Naive thymus-derived CD4-positive, alpha-beta T cell (primary cell): ENCODE data around the gene VAV2. TPM values are rescaled to one million over a fixed set of nuclear protein-coding genes. Genes with fewer than 3 reads are reported as not detected.

Experiments used
- ATAC-seq: fragments of 150-1000 bp; cut with Tn5 transposase; 2 replicates; pipeline ENCODE4 v1.10.0; 2021; ENCODE audit warnings: mild to moderate bottlenecking, moderate library complexity
- CTCF ChIA-PET: fragments of 350-600 bp; sonication (Branson Sonifier 250); formaldehyde crosslinking; loops from one replicate; lab custom pipeline; 2021; ENCODE audit warnings: antibody characterized with exemption; lab: Charles Lee
- POLR2A ChIA-PET: fragments of 350-600 bp; sonication (Branson Sonifier 250); formaldehyde crosslinking; loops from one replicate; lab custom pipeline; 2021; ENCODE audit warnings: antibody characterized with exemption, inconsistent platforms; lab: Charles Lee
- DNase-seq, 9 donors: peaks; one replicate each; pipeline versions ENCODE4 v3.0.0 to v3.0.0-alpha.2; 2020 to 2022; ENCODE audit warnings: mixed read lengths in 1 of 9
- H3K27ac ChIP-seq: one replicate; pipeline ENCODE4 v1.7.0; 2013; ENCODE audit warnings: mild to moderate bottlenecking, low read depth, low read length, moderate library complexity
- H3K27me3 ChIP-seq, 2 donors: one replicate each; pipeline ENCODE4 v1.7.0; 2013; ENCODE audit warnings: low read length in 2 of 2, mild to moderate bottlenecking in 2 of 2, moderate library complexity in 2 of 2; ENCODE audit not compliant: control insufficient read depth in 2 of 2, insufficient read depth in 2 of 2
- H3K36me3 ChIP-seq, 3 experiments: 1 replicate in 2 of 3; 2 replicates in 1 of 3; pipeline ENCODE4 v1.7.0; 2013; ENCODE audit warnings: low read length in 3 of 3, mild to moderate bottlenecking in 3 of 3, moderate library complexity in 1 of 3; ENCODE audit not compliant: insufficient read depth in 3 of 3, control insufficient read depth in 2 of 3
- H3K4me1 ChIP-seq, 2 donors: one replicate each; pipeline ENCODE4 v1.7.0; 2013; ENCODE audit warnings: low read length in 2 of 2, mild to moderate bottlenecking in 2 of 2, moderate library complexity in 1 of 2; ENCODE audit not compliant: control insufficient read depth in 2 of 2, insufficient read depth in 2 of 2
- H3K4me3 ChIP-seq: 2 replicates; pipeline ENCODE4 v1.7.0; 2013; ENCODE audit warnings: mild to moderate bottlenecking, low read length
- H3K9me3 ChIP-seq, 3 experiments: 1 replicate in 2 of 3; 2 replicates in 1 of 3; pipeline ENCODE4 v1.7.0; 2013; ENCODE audit warnings: low read length in 3 of 3; ENCODE audit not compliant: control insufficient read depth in 2 of 3
- H3K27ac Mint-ChIP-seq, 9 donors: one replicate each; pipeline ENCODE4 v1.8.0; 2020 to 2022; ENCODE audit warnings: mixed read lengths in 9 of 9, mild to moderate bottlenecking in 8 of 9, moderate library complexity in 5 of 9, inconsistent platforms in 2 of 9
- H3K27me3 Mint-ChIP-seq, 5 donors: one replicate each; pipeline ENCODE4 v1.8.0; 2021 to 2022; ENCODE audit warnings: mixed read lengths in 5 of 5, mild to moderate bottlenecking in 1 of 5
- H3K36me3 Mint-ChIP-seq, 5 donors: one replicate each; pipeline ENCODE4 v1.8.0; 2020 to 2022; ENCODE audit warnings: mixed read lengths in 5 of 5, mild to moderate bottlenecking in 3 of 5, inconsistent platforms in 1 of 5
- H3K4me1 Mint-ChIP-seq, 7 donors: one replicate each; pipeline ENCODE4 v1.8.0; 2020 to 2022; ENCODE audit warnings: mixed read lengths in 7 of 7, mild to moderate bottlenecking in 3 of 7, inconsistent platforms in 1 of 7
- H3K4me3 Mint-ChIP-seq, 10 donors: one replicate each; pipeline ENCODE4 v1.8.0; 2020 to 2022; ENCODE audit warnings: mild to moderate bottlenecking in 10 of 10, mixed read lengths in 10 of 10, moderate library complexity in 6 of 10, inconsistent platforms in 2 of 10
- H3K9me3 Mint-ChIP-seq, 11 donors: one replicate each; pipeline ENCODE4 v1.8.0; 2020 to 2022; ENCODE audit warnings: mixed read lengths in 11 of 11, mild to moderate bottlenecking in 4 of 11, inconsistent platforms in 1 of 11, moderate library complexity in 1 of 11
- intact Hi-C, 2 donors: fragments of 100-400 bp; cut with micrococcal nuclease; formaldehyde crosslinking; loops; one replicate each; pipeline ENCODE4 v1.15.1; 2023
- polyA plus RNA-seq, 2 donors: library from polyadenylated mRNA; unstranded; fragments of 300-500 nt; fragmentation: Illumina TruSeq; gene quantifications; one replicate each; pipeline ENCODE4 v1.2.3, GENCODE V29; 2021
- total RNA-seq, 6 experiments: library from RNA in 5 of 6; stranded (reverse) in 5 of 6; gene quantifications; 1 replicate in 5 of 6; 2 replicates in 1 of 6; pipeline ENCODE4 v1.2.3 and lab custom pipeline; 2021 to 2026

The VAV2 gene
- total and polyA plus RNA-seq, 7 experiments from 2014 or later: 0.18 to 14.4 (median 1.9) TPM

DNA sequence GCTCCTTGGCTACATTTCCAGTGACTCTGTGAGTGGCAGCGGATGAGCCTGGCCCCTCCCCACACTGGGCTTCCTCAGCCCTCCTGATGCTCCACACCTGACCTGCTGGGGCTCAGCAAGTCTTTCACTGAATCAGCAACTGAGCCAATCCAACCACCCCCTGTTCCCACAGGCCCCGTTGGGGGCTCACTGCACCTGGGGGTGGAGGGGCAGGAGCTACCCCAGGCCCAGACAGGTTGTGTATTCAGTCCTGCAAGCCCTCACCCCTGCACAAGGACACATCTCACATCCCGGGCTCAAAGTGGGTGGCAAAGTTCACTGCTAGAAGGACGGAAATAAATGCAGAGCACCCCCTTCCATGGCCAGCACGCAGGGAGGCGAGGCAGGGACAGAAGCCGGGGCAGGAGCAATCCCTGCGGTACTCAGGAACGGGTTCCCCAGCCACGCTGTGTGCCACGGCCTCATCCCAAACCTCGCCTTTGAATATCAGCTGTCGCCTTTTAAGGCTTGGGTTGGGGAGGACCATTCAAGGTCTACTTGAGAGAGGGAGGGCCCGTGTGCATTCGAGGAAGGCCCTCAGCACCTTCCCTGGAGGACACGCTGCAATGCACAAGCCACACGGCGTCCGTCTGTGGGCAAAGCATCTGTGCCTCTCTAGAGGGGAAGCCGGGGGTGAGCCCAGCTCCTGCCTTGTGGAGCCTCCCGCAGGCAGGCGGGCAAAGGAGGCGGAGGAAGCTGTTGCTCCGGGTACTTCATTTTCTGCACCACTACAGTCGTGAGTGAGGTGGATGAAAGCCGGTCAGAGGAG lies 179.0 kb downstream of the VAV2 start:
- intact Hi-C loops: no loop called here
- Histone ChIP-seq H3K4me1 (no peaks in the 10 kb centered on the region), H3K9me3 (no peaks in the 10 kb centered on the region), H3K4me3 (no peak overlapping the region), H3K27ac (no peak overlapping the region), H3K27me3 (no peaks in the 10 kb centered on the region), H3K36me3 (no peaks in the 10 kb centered on the region)
- no peak for ATAC-seq
- Mint-ChIP-seq H3K27me3 (no peaks in the 10 kb centered on the region), H3K27ac (no peak overlapping the region), H3K4me3 (no peak overlapping the region), H3K9me3 (no peaks in the 10 kb centered on the region), H3K4me1 (peaks cover 0 to 2% (median 0%) of the 10 kb centered on the region in 7 donors), H3K36me3 (no peaks in the 10 kb centered on the region)
- CTCF ChIA-PET: no interaction called here
- POLR2A ChIA-PET: no interaction called here
- DNase-seq: no peak

DNA sequence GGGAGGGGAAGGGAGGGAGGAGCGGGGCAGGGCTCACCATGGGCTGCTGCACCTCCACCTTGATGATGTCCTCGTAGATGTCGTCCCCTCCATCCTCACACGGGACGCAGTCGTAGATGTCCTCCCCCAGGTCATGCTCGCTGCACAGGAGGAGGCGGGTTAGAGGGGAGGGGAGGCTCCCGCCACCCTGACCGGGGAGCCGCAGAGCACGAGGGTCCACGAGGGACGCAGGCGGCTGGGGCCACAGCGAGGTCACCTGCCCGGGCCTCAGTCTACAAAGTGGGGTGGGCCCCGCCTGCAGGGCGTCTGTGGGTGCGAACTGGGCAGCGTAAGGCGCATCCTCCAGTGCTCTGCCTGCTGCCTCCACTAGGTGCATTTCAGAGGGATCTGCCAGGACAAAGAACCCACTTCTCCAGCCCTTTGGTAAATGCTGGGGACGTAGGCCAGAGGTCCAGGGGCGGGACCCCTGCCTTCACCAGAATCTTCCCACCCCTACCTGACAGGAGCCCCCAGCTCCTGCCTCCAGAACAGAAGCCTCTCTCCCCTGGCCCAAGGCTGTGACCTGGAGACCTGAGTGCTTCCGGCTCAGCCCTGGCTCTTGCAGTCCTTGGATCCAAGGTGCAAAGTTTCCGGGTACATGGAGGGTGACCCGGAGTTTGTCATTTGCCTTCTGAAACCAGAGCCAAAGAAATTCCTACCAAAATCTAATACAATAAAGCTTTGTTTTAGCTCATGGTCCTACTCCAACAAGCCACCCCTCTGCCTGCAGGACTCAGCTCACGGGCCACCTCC lies 179.9 kb downstream of the VAV2 start:
- no peak for ATAC-seq
- CTCF ChIA-PET: no interaction called here
- no peaks in the 10 kb centered on the region for H3K4me1 ChIP-seq
- no peaks in the 10 kb centered on the region for H3K9me3 ChIP-seq
- no peak for DNase-seq
- Mint-ChIP-seq H3K27me3 (no peaks in the 10 kb centered on the region), H3K9me3 (no peaks in the 10 kb centered on the region), H3K4me1 (peaks cover 0 to 2% (median 0%) of the 10 kb centered on the region in 7 donors), H3K27ac (no peak overlapping the region), H3K4me3 (no peak overlapping the region), H3K36me3 (no peaks in the 10 kb centered on the region)
- H3K27ac ChIP-seq: no peak overlapping the region
- intact Hi-C loops: no loop called here
- H3K36me3 ChIP-seq: no peaks in the 10 kb centered on the region
- POLR2A ChIA-PET: no interaction called here
- no peak overlapping the region for H3K4me3 ChIP-seq
- H3K27me3 ChIP-seq: no peaks in the 10 kb centered on the region

DNA sequence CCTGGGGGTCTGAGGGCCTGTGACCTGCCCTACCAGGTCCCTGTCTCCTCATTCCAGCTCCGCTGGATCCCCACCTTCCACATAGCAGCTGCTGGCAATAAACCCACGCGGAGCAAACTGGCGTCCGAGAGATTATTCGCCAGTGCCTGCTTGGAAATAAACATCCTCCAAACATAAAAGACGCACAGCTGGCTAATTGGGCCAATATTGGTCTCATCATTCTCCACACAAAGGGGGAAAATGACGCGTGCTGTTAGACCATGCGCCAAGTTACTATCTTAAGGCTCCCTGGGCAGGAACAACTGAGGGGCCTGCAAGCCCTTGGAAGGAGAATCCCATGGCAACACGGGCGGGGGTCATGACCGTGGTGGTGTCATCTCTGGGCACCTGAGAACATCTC lies 180.7 kb downstream of the VAV2 start:
- Histone ChIP-seq H3K27ac (no peak overlapping the region), H3K4me1 (no peaks in the 10 kb centered on the region), H3K4me3 (no peak overlapping the region), H3K9me3 (no peaks in the 10 kb centered on the region), H3K27me3 (no peaks in the 10 kb centered on the region), H3K36me3 (no peaks in the 10 kb centered on the region)
- ATAC-seq (no peak), DNase-seq (no peak)
- ChIA-PET CTCF (no interaction called here), POLR2A (interaction anchor here (0.7 kb wide), 1 partner anchor 827 kb away, joined by 4 read pairs; no protein-coding TSS in a partner anchor)
- peaks cover 0 to 2% (median 0%) of the 10 kb centered on the region in 7 donors for H3K4me1 Mint-ChIP-seq
- H3K27ac Mint-ChIP-seq: no peak overlapping the region
- intact Hi-C loops: no loop called here
- H3K36me3 Mint-ChIP-seq: no peaks in the 10 kb centered on the region
- H3K27me3 Mint-ChIP-seq: no peaks in the 10 kb centered on the region
- H3K4me3 Mint-ChIP-seq: no peak overlapping the region
- H3K9me3 Mint-ChIP-seq: no peaks in the 10 kb centered on the region

DNA sequence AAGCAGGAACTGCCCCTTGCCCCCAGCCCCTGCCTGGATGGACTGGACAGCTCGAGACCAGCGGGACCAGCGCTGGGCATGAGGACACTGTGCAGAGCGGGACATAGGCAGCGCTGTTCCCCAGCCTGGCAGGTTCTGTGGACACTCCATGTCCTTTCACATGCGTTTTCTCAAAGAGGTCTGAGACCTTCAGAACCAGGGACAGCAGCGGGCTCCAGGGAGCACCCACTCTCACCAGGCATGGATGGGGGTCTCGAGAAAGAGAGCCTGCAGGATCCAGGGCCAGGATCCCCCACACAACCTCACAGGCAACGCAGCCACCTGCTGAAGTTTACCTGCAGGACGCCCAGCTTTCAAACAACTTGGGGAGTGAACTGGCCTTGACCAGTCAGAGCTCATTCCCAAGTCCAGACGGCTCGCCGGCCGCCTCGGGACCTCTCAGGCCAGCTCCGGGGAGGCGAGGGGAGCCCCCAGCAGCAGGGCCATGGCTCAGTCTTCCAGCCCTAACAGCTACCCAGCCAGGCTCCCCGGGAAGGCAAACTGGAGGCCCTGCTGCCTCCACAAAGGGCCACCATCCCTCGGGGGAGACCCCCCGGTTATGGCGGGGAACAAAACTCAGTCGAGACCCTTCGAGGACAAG lies 181.4 kb downstream of the VAV2 start:
- Histone ChIP-seq H3K9me3 (no peaks in the 10 kb centered on the region), H3K4me1 (no peaks in the 10 kb centered on the region), H3K4me3 (no peak overlapping the region), H3K36me3 (no peaks in the 10 kb centered on the region), H3K27ac (no peak overlapping the region), H3K27me3 (no peaks in the 10 kb centered on the region)
- ChIA-PET CTCF (no interaction called here), POLR2A (interaction anchor here (0.7 kb wide), 1 partner anchor 826 kb away, joined by 4 read pairs; no protein-coding TSS in a partner anchor)
- no peak overlapping the region for H3K27ac Mint-ChIP-seq
- no peaks in the 10 kb centered on the region for H3K36me3 Mint-ChIP-seq
- no peaks in the 10 kb centered on the region for H3K9me3 Mint-ChIP-seq
- H3K27me3 Mint-ChIP-seq: no peaks in the 10 kb centered on the region
- ATAC-seq (no peak), DNase-seq (no peak)
- peaks cover 0 to 2% (median 0%) of the 10 kb centered on the region in 7 donors for H3K4me1 Mint-ChIP-seq
- intact Hi-C loops: no loop called here
- no peak overlapping the region for H3K4me3 Mint-ChIP-seq

DNA sequence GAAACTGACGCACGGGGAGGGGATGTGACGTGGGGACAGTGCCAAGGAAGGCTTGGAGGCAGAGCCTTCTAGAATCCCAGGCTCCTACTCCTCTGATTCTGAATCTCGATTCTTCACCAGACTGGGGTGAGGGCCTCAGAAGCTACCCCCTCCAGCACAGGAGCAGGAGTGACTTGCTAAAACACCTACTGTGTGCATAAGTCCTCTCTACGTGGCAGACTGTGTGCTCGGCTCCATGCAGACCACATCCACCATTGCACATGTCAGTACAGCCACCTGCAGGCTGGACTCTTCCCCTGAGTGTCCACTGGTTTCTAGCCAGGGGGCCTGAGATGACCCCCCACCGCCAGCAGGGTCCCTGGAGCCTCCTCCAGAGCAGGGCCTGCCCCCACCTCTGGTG lies 182.8 kb downstream of the VAV2 start:
- Mint-ChIP-seq H3K4me1 (no peaks in the 10 kb centered on the region), H3K27ac (no peak overlapping the region), H3K27me3 (no peaks in the 10 kb centered on the region), H3K36me3 (no peaks in the 10 kb centered on the region), H3K4me3 (no peak overlapping the region), H3K9me3 (no peaks in the 10 kb centered on the region)
- H3K4me3 ChIP-seq: no peak overlapping the region
- no peaks in the 10 kb centered on the region for H3K27me3 ChIP-seq
- POLR2A ChIA-PET: no interaction called here
- no peaks in the 10 kb centered on the region for H3K4me1 ChIP-seq
- intact Hi-C loops: no loop called here
- DNase-seq: no peak
- H3K27ac ChIP-seq: no peak overlapping the region
- no peak for ATAC-seq
- H3K9me3 ChIP-seq: no peaks in the 10 kb centered on the region
- H3K36me3 ChIP-seq: no peaks in the 10 kb centered on the region
- CTCF ChIA-PET: no interaction called here

GRCh38 chr9:133807818-133808217 lies 184.3 kb downstream of the VAV2 start:
- no peak overlapping the region for H3K27ac Mint-ChIP-seq
- H3K4me1 ChIP-seq: no peaks in the 10 kb centered on the region
- CTCF ChIA-PET: no interaction called here
- ATAC-seq: no peak
- no peaks in the 10 kb centered on the region for H3K36me3 Mint-ChIP-seq
- no peaks in the 10 kb centered on the region for H3K27me3 Mint-ChIP-seq
- H3K4me1 Mint-ChIP-seq: no peaks in the 10 kb centered on the region
- no peak overlapping the region for H3K4me3 ChIP-seq
- H3K9me3 Mint-ChIP-seq: no peaks in the 10 kb centered on the region
- no peak overlapping the region for H3K27ac ChIP-seq
- DNase-seq: no peak
- no peaks in the 10 kb centered on the region for H3K27me3 ChIP-seq
- H3K4me3 Mint-ChIP-seq: no peak overlapping the region
- H3K36me3 ChIP-seq: no peaks in the 10 kb centered on the region
- POLR2A ChIA-PET: no interaction called here
- intact Hi-C loops: no loop called here
- no peaks in the 10 kb centered on the region for H3K9me3 ChIP-seq
